ENCODE results near the gene FMN2. TPM values are rescaled to one million over a fixed set of nuclear protein-coding genes. Genes with fewer than 3 reads are reported as not detected.

Gene FMN2
- total RNA-seq, 1 donor from 2014 or later: under 0.01 TPM

- DNase-seq (ENCODE audit: low read depth) (no peak), FAIRE-seq (no peak)
- TF ChIP-seq CTCF (IDR thresholded peaks at IDR 0.05; ENCODE audit: insufficient read depth, low read length, severe bottlenecking): no peak
- Histone ChIP-seq H3K36me3 (ENCODE audit: control insufficient read depth, insufficient read depth, low read length) (no peaks in the 10 kb centered on the region), H3K27me3 (ENCODE audit: control insufficient read depth, insufficient read depth, low read length) (no peaks in the 10 kb centered on the region), H3K4me3 (ENCODE audit: low read depth, low read length) (no peak overlapping the region)
Observed at GRCh38 chr1:240462277-240462676, 370.6 kb downstream of the FMN2 start.

- peak; percentile 11 for DNase-seq (ENCODE audit: low read depth)
- no peaks in the 10 kb centered on the region for H3K36me3 ChIP-seq (ENCODE audit: control insufficient read depth, insufficient read depth, low read length)
- no peak overlapping the region for H3K4me3 ChIP-seq (ENCODE audit: low read depth, low read length)
- no peak for TF ChIP-seq CTCF (IDR thresholded peaks at IDR 0.05; ENCODE audit: insufficient read depth, low read length, severe bottlenecking)
- no peaks in the 10 kb centered on the region for H3K27me3 ChIP-seq (ENCODE audit: control insufficient read depth, insufficient read depth, low read length)
- peak; percentile 18 for FAIRE-seq
Observed at GRCh38 chr1:240462766-240463395, 371.2 kb downstream of the FMN2 start.

- Histone ChIP-seq H3K27me3 (ENCODE audit: control insufficient read depth, insufficient read depth, low read length) (no peaks in the 10 kb centered on the region), H3K4me3 (ENCODE audit: low read depth, low read length) (no peak overlapping the region), H3K36me3 (ENCODE audit: control insufficient read depth, insufficient read depth, low read length) (no peaks in the 10 kb centered on the region)
- peak; percentile 10 for DNase-seq (ENCODE audit: low read depth)
- FAIRE-seq: no peak
- no peak for TF ChIP-seq CTCF (IDR thresholded peaks at IDR 0.05; ENCODE audit: insufficient read depth, low read length, severe bottlenecking)
Observed at GRCh38 chr1:240464099-240464498, 372.4 kb downstream of the FMN2 start.

DNA sequence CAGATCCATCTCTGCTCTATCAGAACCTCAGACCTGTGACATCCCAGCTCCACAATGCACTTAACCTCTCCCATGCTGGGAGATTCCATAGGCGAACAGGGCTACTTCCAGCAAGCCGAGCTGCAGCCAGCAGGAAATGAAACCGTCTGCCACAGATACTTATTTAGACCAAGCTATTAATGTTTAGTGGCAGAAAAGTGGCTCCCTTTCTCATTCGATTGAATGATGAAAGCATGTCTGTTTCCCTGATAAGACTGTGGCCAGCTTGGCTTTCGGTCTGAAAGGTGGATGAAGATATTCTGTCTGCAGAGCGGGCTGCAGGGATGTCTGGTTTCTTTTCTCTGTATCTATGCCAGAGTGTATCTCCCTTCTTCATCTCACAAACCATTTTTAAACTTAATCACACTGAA is 373.9 kb downstream of the FMN2 start:
- H3K4me3 ChIP-seq (ENCODE audit: low read depth, low read length): no peak overlapping the region
- DNase-seq (ENCODE audit: low read depth): no peak
- no peak for TF ChIP-seq CTCF (IDR thresholded peaks at IDR 0.05; ENCODE audit: insufficient read depth, low read length, severe bottlenecking)
- H3K36me3 ChIP-seq (ENCODE audit: control insufficient read depth, insufficient read depth, low read length): no peaks in the 10 kb centered on the region
- FAIRE-seq: no peak
- H3K27me3 ChIP-seq (ENCODE audit: control insufficient read depth, insufficient read depth, low read length): no peaks in the 10 kb centered on the region

DNA sequence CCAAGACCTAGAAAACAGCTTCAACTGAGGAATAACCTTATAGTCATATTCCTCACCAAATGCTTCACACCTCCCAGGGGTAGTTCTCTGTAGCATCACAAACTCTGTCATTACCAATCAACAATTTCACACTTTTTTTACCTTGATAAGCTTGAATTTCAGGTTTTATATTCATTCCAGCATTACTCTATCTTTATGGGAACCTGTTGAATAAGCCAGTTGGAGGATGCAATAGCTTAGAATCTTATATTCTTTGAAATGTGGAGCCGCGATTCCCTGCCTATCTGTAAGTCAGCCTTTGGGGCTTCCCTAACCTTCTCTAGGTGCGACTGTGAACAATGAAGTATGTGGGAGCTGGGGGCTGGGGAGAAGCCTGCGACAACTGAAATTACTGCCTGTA is 374.8 kb downstream of the FMN2 start:
- Histone ChIP-seq H3K27me3 (ENCODE audit: control insufficient read depth, insufficient read depth, low read length) (no peaks in the 10 kb centered on the region), H3K36me3 (ENCODE audit: control insufficient read depth, insufficient read depth, low read length) (no peaks in the 10 kb centered on the region), H3K4me3 (ENCODE audit: low read depth, low read length) (no peak overlapping the region)
- no peak for TF ChIP-seq CTCF (IDR thresholded peaks at IDR 0.05; ENCODE audit: insufficient read depth, low read length, severe bottlenecking)
- DNase-seq (ENCODE audit: low read depth) (no peak), FAIRE-seq (no peak)

- H3K36me3 ChIP-seq (ENCODE audit: control insufficient read depth, insufficient read depth, low read length): no peaks in the 10 kb centered on the region
- no peaks in the 10 kb centered on the region for H3K27me3 ChIP-seq (ENCODE audit: control insufficient read depth, insufficient read depth, low read length)
- DNase-seq (ENCODE audit: low read depth) (no peak), FAIRE-seq (no peak)
- no peak overlapping the region for H3K4me3 ChIP-seq (ENCODE audit: low read depth, low read length)
- TF ChIP-seq CTCF (IDR thresholded peaks at IDR 0.05; ENCODE audit: insufficient read depth, low read length, severe bottlenecking): no peak
Observed at GRCh38 chr1:240467895-240468294, 376.2 kb downstream of the FMN2 start.

Measured in bronchial epithelial cell (primary cell).